Activated gamma-delta T cell treated with Interleukin-2 at 50 U/mL for 16 hours (primary cell): ENCODE results near the gene NECTIN1.
"Not testable (repeated sequence)": the region's sequence is repeated elsewhere in the genome, so short reads cannot be mapped to it uniquely, and the experiment has no call there.

Experiments
- DNase-seq: peaks from one replicate; pipeline ENCODE4 v3.0.0-alpha.2; 2020

NECTIN1 gene

DNA sequence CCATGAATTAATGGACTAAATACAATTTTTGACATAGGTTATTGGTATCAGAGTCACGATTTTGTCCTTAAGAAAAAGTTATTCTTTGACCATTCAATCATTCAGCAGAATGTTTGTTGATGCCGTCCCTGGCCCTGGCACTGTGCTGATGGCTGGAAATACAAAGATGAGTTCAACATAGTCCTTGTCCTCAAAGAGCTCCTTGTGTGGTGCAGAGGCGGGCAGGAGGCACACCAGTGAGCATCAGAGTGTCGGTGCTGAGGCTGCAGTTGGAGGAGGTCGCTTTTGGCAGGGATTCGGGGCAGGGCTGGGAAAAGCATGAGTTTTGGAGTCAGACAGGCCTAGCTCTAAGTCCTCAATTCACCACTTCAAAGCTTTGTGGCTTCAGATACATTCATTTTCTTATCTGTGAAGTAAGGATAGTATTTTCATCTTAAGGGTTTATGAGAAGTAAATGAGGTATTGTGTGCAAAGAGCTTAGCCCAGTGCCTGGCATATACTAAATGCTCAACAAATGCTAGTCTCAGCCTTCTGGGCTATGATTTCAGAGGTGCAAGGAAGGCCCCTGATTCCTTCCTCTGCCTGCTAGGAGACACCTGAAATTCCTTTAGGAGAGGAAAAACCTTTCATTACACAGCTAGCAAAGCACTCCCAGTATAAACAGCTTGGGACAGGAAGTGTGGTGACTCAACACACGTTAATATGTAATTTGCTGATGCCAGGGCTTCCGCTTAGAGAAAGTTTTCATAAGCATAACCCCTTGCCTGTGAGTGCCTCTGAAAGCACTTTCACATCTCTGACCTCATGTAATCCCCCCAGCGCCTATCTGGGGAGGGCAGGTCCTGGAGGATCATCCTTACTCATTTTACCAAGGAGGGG lies 113.8 kb downstream of the NECTIN1 start:
- no peak for DNase-seq

- no peak for DNase-seq
Measured at GRCh38 chr11:119614222-119615002, 114.6 kb downstream of the NECTIN1 start.

GRCh38 chr11:119612814-119613213 lies 116.2 kb downstream of the NECTIN1 start:
- no peak for DNase-seq

GRCh38 chr11:119610836-119611426 lies 118.1 kb downstream of the NECTIN1 start:
- DNase-seq: no peak

- no peak for DNase-seq
Measured at GRCh38 chr11:119608781-119609180, 120.2 kb downstream of the NECTIN1 start.

- no peak for DNase-seq
Measured at GRCh38 chr11:119608201-119608600, 120.8 kb downstream of the NECTIN1 start.

DNA sequence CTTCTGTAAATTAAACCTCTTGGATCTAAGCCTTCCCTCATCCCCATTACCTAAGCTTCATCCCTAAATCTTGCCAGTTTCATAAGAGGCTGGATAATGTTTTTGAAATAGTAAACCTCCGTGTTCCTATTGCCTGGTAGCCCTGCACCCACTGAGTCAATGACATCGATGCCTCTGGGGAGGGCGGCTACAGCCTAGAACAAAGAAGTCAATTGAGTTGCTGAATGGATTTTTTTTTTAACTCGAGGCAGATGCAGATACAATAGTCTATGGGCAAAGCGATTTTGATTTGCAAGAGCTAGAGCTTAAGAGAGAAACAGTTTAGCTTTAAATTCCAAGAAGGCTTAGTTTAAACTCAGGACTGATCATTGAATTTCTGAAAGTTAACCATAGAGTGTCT lies 121.3 kb downstream of the NECTIN1 start:
- DNase-seq: no peak

DNA sequence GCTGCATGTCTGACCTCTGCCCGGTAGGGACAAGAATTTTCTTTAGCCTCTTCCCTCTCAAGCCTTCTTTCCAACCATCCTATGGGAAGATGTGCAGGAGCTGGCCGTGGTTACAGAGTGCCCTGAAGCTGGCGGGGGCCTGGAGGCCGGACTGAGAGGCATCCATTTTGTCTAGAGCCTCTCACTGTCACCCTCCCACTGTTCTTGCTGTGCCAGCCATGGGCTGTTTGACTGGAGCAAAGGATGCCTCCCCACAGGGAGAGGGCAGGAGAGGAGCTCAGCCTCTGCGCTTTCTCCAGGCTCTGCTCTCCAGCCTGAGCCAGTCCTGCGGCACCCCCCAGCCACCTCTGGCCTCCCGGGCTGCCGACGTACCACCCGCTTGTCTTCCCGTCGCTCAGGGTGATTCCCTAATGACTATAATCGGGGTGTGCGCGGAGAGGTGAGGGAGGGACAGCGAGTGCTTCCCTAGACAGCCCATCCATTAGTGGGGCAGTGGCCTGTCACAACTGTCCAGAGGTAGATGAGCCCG lies 123.8 kb downstream of the NECTIN1 start:
- no peak for DNase-seq

DNA sequence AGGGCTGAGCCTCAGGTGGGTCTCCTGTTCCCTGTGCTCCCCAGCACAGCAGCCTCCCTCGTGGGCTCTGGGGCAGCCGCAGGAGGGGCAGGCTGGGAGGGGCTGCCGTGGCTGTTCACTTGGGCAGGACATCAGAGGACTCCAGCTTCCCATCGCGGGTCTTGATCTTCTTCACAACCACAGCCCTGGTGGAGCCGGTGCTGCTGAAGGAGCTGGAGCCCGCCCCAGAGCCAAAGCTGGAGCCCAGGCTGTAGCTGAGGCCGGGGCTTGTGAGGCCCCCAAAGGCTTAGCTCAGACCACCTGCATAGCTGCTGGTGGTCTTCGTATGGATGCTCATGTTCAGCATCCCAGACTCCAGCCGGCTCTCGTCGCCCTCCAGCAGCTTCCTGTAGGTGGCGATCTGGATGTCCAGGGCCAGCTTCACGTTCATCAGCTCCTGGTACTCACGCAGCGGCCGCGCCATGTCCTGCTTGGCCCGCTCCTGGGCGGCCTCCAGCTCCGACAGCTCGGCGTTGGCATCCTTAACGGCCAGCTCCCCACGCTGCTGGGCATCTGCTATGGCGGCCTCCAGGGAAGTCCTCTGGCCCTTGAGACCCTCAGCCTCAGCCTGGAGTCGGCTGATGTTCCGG lies 126.1 kb downstream of the NECTIN1 start:
- no peak for DNase-seq

GRCh38 chr11:119599864-119600541 lies 129.0 kb downstream of the NECTIN1 start:
- no peak for DNase-seq

DNA sequence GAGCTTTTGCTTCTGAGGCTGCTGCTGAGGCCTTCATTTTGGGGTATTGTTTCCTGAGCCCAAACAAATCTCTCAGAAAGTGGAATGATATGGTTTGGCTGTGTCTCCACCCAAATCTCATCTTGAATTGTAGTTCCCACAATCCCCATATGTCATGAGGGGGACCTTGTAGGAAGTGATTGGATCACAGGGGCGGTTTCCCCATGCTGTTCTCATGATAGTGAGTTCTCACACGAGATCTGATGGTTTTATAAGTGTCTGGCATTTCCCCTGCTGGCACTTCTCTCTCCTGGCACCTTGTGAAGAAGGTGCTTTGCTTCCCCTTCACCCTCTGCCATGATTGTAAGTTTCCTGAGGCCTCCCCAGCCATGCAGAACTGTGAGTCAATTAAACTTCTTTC lies 133.1 kb downstream of the NECTIN1 start:
- DNase-seq: not testable (repeated sequence)

GRCh38 chr11:119594639-119595249 lies 134.3 kb downstream of the NECTIN1 start:
- DNase-seq: no peak

GRCh38 chr11:119593346-119593745 lies 135.7 kb downstream of the NECTIN1 start:
- DNase-seq: no peak

GRCh38 chr11:119592642-119593041 lies 136.4 kb downstream of the NECTIN1 start:
- no peak for DNase-seq

GRCh38 chr11:119591836-119592310 lies 137.1 kb downstream of the NECTIN1 start:
- DNase-seq: no peak

- no peak for DNase-seq
Measured at GRCh38 chr11:119590651-119591351, 138.2 kb downstream of the NECTIN1 start.

GRCh38 chr11:119589001-119589400 lies 140.0 kb downstream of the NECTIN1 start:
- no peak for DNase-seq
